ENCODE data around the gene RAB7A.
"Not testable (repeated sequence)": the region's sequence is repeated elsewhere in the genome, so short reads cannot be mapped to it uniquely, and the experiment has no call there.

The RAB7A gene

GRCh38 chr3:128823631-128824030, 97.6 kb downstream of the RAB7A start:
- no peak overlapping the region for H3K4me3 ChIP-seq (ENCODE audit: low read depth, low read length)
- no peak for TF ChIP-seq CTCF (IDR thresholded peaks at IDR 0.05; ENCODE audit: low read depth, low read length, missing control alignments)
- H3K36me3 ChIP-seq (replicated peaks), result peaks cover 7% of the 10 kb centered on the region
- H3K27me3 ChIP-seq (replicated peaks), result no peaks in the 10 kb centered on the region
- no peak overlapping the region for H3K27ac ChIP-seq
- no peak for DNase-seq
- in situ Hi-C loops (cut with HindIII; ENCODE audit: low pct_ligation_motif_present, low sequenced_read_pairs), result no loop called here

GRCh38 chr3:128824132-128824850, 98.3 kb downstream of the RAB7A start:
- Histone ChIP-seq H3K27me3 (replicated peaks) (no peaks in the 10 kb centered on the region), H3K4me3 (ENCODE audit: low read depth, low read length) (no peak overlapping the region), H3K36me3 (replicated peaks) (peaks cover under 1% of the 10 kb centered on the region), H3K27ac (no peak overlapping the region)
- no peak for DNase-seq
- no peak for TF ChIP-seq CTCF (IDR thresholded peaks at IDR 0.05; ENCODE audit: low read depth, low read length, missing control alignments)
- in situ Hi-C loops (cut with HindIII; ENCODE audit: low pct_ligation_motif_present, low sequenced_read_pairs), result no loop called here

- in situ Hi-C loops (cut with HindIII; ENCODE audit: low pct_ligation_motif_present, low sequenced_read_pairs), result no loop called here
- H3K4me3 ChIP-seq (ENCODE audit: low read depth, low read length), result no peak overlapping the region
- TF ChIP-seq CTCF (IDR thresholded peaks at IDR 0.05; ENCODE audit: low read depth, low read length, missing control alignments), result no peak
- no peaks in the 10 kb centered on the region for H3K27me3 ChIP-seq (replicated peaks)
- H3K27ac ChIP-seq, result no peak overlapping the region
- H3K36me3 ChIP-seq (replicated peaks), result no peaks in the 10 kb centered on the region
- DNase-seq, result no peak
Observed at GRCh38 chr3:128825117-128825725, 99.2 kb downstream of the RAB7A start.

GRCh38 chr3:128829087-128829486, 103.1 kb downstream of the RAB7A start:
- DNase-seq; H3K36me3 ChIP-seq (replicated peaks); H3K4me3 ChIP-seq (ENCODE audit: low read depth, low read length); H3K27ac ChIP-seq; H3K27me3 ChIP-seq (replicated peaks); in situ Hi-C loops (cut with HindIII; ENCODE audit: low pct_ligation_motif_present, low sequenced_read_pairs): not testable (repeated sequence)

- H3K27me3 ChIP-seq (replicated peaks); DNase-seq; H3K36me3 ChIP-seq (replicated peaks); H3K27ac ChIP-seq; in situ Hi-C loops (cut with HindIII; ENCODE audit: low pct_ligation_motif_present, low sequenced_read_pairs); H3K4me3 ChIP-seq (ENCODE audit: low read depth, low read length): not testable (repeated sequence)
Observed at GRCh38 chr3:128829925-128830625, 104.1 kb downstream of the RAB7A start.

GRCh38 chr3:128830762-128831161, 104.8 kb downstream of the RAB7A start:
- H3K27ac ChIP-seq; in situ Hi-C loops (cut with HindIII; ENCODE audit: low pct_ligation_motif_present, low sequenced_read_pairs); H3K27me3 ChIP-seq (replicated peaks); H3K4me3 ChIP-seq (ENCODE audit: low read depth, low read length); DNase-seq; H3K36me3 ChIP-seq (replicated peaks): not testable (repeated sequence)

GRCh38 chr3:128832979-128833378, 107.0 kb downstream of the RAB7A start:
- in situ Hi-C loops (cut with HindIII; ENCODE audit: low pct_ligation_motif_present, low sequenced_read_pairs); H3K36me3 ChIP-seq (replicated peaks); H3K27ac ChIP-seq; H3K27me3 ChIP-seq (replicated peaks); DNase-seq; H3K4me3 ChIP-seq (ENCODE audit: low read depth, low read length): not testable (repeated sequence)

All from brain microvascular endothelial cell (primary cell).